Prostate gland (tissue), 2 donors: ENCODE measurements around the gene RRP8.

ENCODE experiments used
- CTCF ChIP-seq, 4 experiments: fragments of 200-600 bp in 2 of 4; fragments of 450-650 bp in 2 of 4; sonication (generic) in 2 of 4; IDR thresholded peaks; 1 replicate in 3 of 4; 2 replicates in 1 of 4; pipeline ENCODE4 v1.5.1; 2016 to 2019; ENCODE audit warnings: antibody characterized with exemption in 4 of 4, mild to moderate bottlenecking in 2 of 4, moderate library complexity in 2 of 4
- POLR2A ChIP-seq: fragments of 450-650 bp; IDR thresholded peaks from one replicate; pipeline ENCODE4 v1.6.1; 2016; ENCODE audit warnings: antibody characterized with exemption, mild to moderate bottlenecking
- POLR2AphosphoS5 ChIP-seq: sonication (generic); formaldehyde crosslinking; IDR thresholded peaks from one replicate; pipeline ENCODE4 v1.6.1; 2017; ENCODE audit warnings: antibody characterized with exemption

GRCh38 chr11:6618117-6619003, 14.9 kb upstream of the RRP8 start:
- no peak for TF ChIP-seq POLR2AphosphoS5
- no peak for TF ChIP-seq CTCF (IDR thresholded peaks at IDR 0.05)
- no peak for TF ChIP-seq POLR2A
